Stomach (tissue), 9 donors: ENCODE measurements around the gene SLC30A5. TPM values are rescaled to one million over a fixed set of nuclear protein-coding genes. Genes with fewer than 3 reads are reported as not detected.
"Not testable (repeated sequence)": the region's sequence is repeated elsewhere in the genome, so short reads cannot be mapped to it uniquely, and the experiment has no call there.

Source experiments
- DNase-seq, 2 donors: peaks; one replicate each; pipeline versions ENCODE4 v3.0.0 to v3.0.0-alpha.2; 2013 to 2019
- H3K27ac ChIP-seq, 5 donors: fragments of 200-600 bp in 4 of 5; sonication (generic) in 4 of 5; one replicate each; pipeline ENCODE4 v1.5.1; 2013 to 2019; ENCODE audit warnings: mild to moderate bottlenecking in 1 of 5, moderate library complexity in 1 of 5
- H3K27me3 ChIP-seq, 3 donors: fragments of 200-600 bp; sonication (generic); one replicate each; pipeline ENCODE4 v1.5.1; 2017 to 2019; ENCODE audit warnings: mixed run types in 1 of 3
- H3K36me3 ChIP-seq, 4 donors: fragments of 200-600 bp; sonication (generic); 1 replicate in 3 of 4; 2 replicates in 1 of 4; pipeline ENCODE4 v1.5.1; 2016 to 2019
- H3K4me1 ChIP-seq, 4 donors: fragments of 200-600 bp; sonication (generic); one replicate each; pipeline ENCODE4 v1.5.1; 2016 to 2019
- H3K4me3 ChIP-seq, 4 donors: fragments of 200-600 bp; sonication (generic) in 3 of 4; one replicate each; pipeline ENCODE4 v1.5.1; 2016 to 2019; ENCODE audit warnings: mild to moderate bottlenecking in 1 of 4
- H3K9me3 ChIP-seq, 4 donors: fragments of 200-600 bp; sonication (generic); one replicate each; pipeline ENCODE4 v1.5.1; 2016 to 2019
- CTCF ChIP-seq, 7 experiments: fragments of 450-650 bp in 4 of 7; fragments of 200-600 bp in 3 of 7; sonication (generic) in 3 of 7; IDR thresholded peaks; one replicate each; pipeline ENCODE4 v1.5.1; 2016 to 2019; ENCODE audit warnings: antibody characterized with exemption in 7 of 7, control low read depth in 2 of 7, mild to moderate bottlenecking in 1 of 7
- EP300 ChIP-seq: sonication (generic); formaldehyde crosslinking; IDR thresholded peaks from one replicate; pipeline ENCODE4 v1.6.1; 2017; ENCODE audit warnings: antibody characterized with exemption
- POLR2A ChIP-seq, 4 donors: fragments of 450-650 bp; IDR thresholded peaks; one replicate each; pipeline ENCODE4 v1.6.1; 2016; ENCODE audit warnings: antibody characterized with exemption in 4 of 4, control low read depth in 2 of 4, mild to moderate bottlenecking in 1 of 4, moderate library complexity in 1 of 4
- POLR2AphosphoS5 ChIP-seq, 3 donors: sonication (generic); formaldehyde crosslinking; IDR thresholded peaks; one replicate each; pipeline ENCODE4 v1.6.1; 2016; ENCODE audit warnings: antibody characterized with exemption in 3 of 3
- WGBS, 5 donors: extraction: QIAGEN DNeasy Blood & Tissue Kit in 3 of 5; methylation state at CpG; one replicate each; pipeline versions ENCODE4 v1.1.5 to v1.1.7; 2013 to 2018; 5-methylcytosine and 5-hydroxymethylcytosine counted together
- intact Hi-C: fragments of 100-400 bp; cut with DNase I; formaldehyde crosslinking; loops from one replicate; pipeline ENCODE4 v1.15.1; 2023; ENCODE audit warnings: low total_unique reads
- polyA plus RNA-seq, 3 donors: library from polyadenylated mRNA; stranded (reverse); fragments of 200-250 nt; gene quantifications; one replicate each; pipeline ENCODE4 v1.2.3, GENCODE V29; 2013
- total RNA-seq, 5 donors: library from RNA; depleted of rRNA; stranded (reverse); fragments of >200 nt; gene quantifications; one replicate each; pipeline versions ENCODE4 v1.1.0 to v1.2.3, GENCODE V29; 2014 to 2016
- donor health status: healthy with polysubstance abuse.
- donor health status: Bipolar disorder and iron deficiency.
- donor health status: healthy.

The SLC30A5 gene
- total and polyA plus RNA-seq, 8 donors, result 9.3 to 67.6 (median 41.2) TPM

- TF ChIP-seq POLR2A (IDR thresholded peaks at IDR 0.05) (no peak), POLR2AphosphoS5 (IDR thresholded peaks at IDR 0.05) (no peak), EP300 (no peak), CTCF (IDR thresholded peaks at IDR 0.05) (no peak)
- H3K4me1 ChIP-seq, result no peaks in the 10 kb centered on the region
- no peak for DNase-seq
- H3K9me3 ChIP-seq, result peaks cover 0 to 11% (median 4%) of the 10 kb centered on the region in 4 donors
- no peaks in the 10 kb centered on the region for H3K36me3 ChIP-seq
- H3K4me3 ChIP-seq, result no peak overlapping the region
- intact Hi-C loops, result no loop called here
- WGBS, 5 donors, result 76 to 96% (median 83%) methylated on average over 1 of the region's 1 CpG
- H3K27ac ChIP-seq, result no peak overlapping the region
- no peaks in the 10 kb centered on the region for H3K27me3 ChIP-seq
These were observed 47.0 kb downstream of the SLC30A5 start for GRCh38 chr5:69140827-69141226.

GRCh38 chr5:69148576-69148975 is 54.8 kb downstream of the SLC30A5 start:
- DNase-seq, H3K4me1 ChIP-seq, H3K36me3 ChIP-seq, H3K4me3 ChIP-seq, H3K27me3 ChIP-seq, intact Hi-C loops, H3K9me3 ChIP-seq, H3K27ac ChIP-seq: not testable (repeated sequence)
- WGBS, 5 donors, result 94 to 98% (median 95%) methylated on average over 7 of the region's 7 CpGs

- Histone ChIP-seq H3K4me3 (no peak overlapping the region), H3K36me3 (no peaks in the 10 kb centered on the region), H3K27me3 (no peaks in the 10 kb centered on the region), H3K4me1 (no peaks in the 10 kb centered on the region), H3K27ac (no peak overlapping the region), H3K9me3 (no peaks in the 10 kb centered on the region)
- intact Hi-C loops, result no loop called here
- 68 to 85% (median 71%) methylated on average over 2 of the region's 2 CpGs for WGBS, 5 donors
- TF ChIP-seq POLR2A (IDR thresholded peaks at IDR 0.05), result no peak
- no peak for TF ChIP-seq POLR2AphosphoS5 (IDR thresholded peaks at IDR 0.05)
- no peak for TF ChIP-seq EP300
- no peak for TF ChIP-seq CTCF (IDR thresholded peaks at IDR 0.05)
- DNase-seq, result no peak
These were observed 55.3 kb downstream of the SLC30A5 start for GRCh38 chr5:69148981-69149675.

GRCh38 chr5:69149676-69150010 is 55.8 kb downstream of the SLC30A5 start:
- Histone ChIP-seq H3K4me1 (no peaks in the 10 kb centered on the region), H3K9me3 (no peaks in the 10 kb centered on the region), H3K27me3 (no peaks in the 10 kb centered on the region), H3K36me3 (no peaks in the 10 kb centered on the region), H3K27ac (no peak overlapping the region), H3K4me3 (no peak overlapping the region)
- no peak for DNase-seq
- TF ChIP-seq EP300, result no peak
- no peak for TF ChIP-seq POLR2A (IDR thresholded peaks at IDR 0.05)
- no peak for TF ChIP-seq CTCF (IDR thresholded peaks at IDR 0.05)
- TF ChIP-seq POLR2AphosphoS5 (IDR thresholded peaks at IDR 0.05), result no peak
- WGBS, 5 donors, result 73 to 95% (median 93%) methylated on average over 4 to 5 of the region's 5 CpGs
- intact Hi-C loops, result no loop called here

- Histone ChIP-seq H3K27ac (no peak overlapping the region), H3K4me1 (no peaks in the 10 kb centered on the region), H3K9me3 (no peaks in the 10 kb centered on the region), H3K27me3 (no peaks in the 10 kb centered on the region), H3K36me3 (no peaks in the 10 kb centered on the region), H3K4me3 (no peak overlapping the region)
- DNase-seq, result no peak
- 74 to 85% (median 81%) methylated on average over 3 of the region's 3 CpGs for WGBS, 5 donors
- intact Hi-C loops, result no loop called here
- TF ChIP-seq POLR2AphosphoS5 (IDR thresholded peaks at IDR 0.05) (no peak), EP300 (no peak), POLR2A (IDR thresholded peaks at IDR 0.05) (no peak), CTCF (IDR thresholded peaks at IDR 0.05) (no peak)
These were observed 58.9 kb downstream of the SLC30A5 start for GRCh38 chr5:69152731-69153130.
